Cardiac fibroblast (primary cell): Measurements from ENCODE around the gene NOL4L.
"Not testable (repeated sequence)": the region's sequence is repeated elsewhere in the genome, so short reads cannot be mapped to it uniquely, and the experiment has no call there.

Experiments used
- DNase-seq, 2 donors: peaks; one replicate each; pipeline versions ENCODE4 v3.0.0 to v3.0.0-alpha.2; 2010; ENCODE audit warnings: low read depth in 2 of 2
- H3K4me3 ChIP-seq, 2 donors: replicated peaks in 1 of 2; 1 replicate in 1 of 2; 2 replicates in 1 of 2; pipeline ENCODE4 v1.5.1; 2011; ENCODE audit warnings: low read depth in 2 of 2, low read length in 2 of 2, mild to moderate bottlenecking in 2 of 2, moderate library complexity in 1 of 2
- CTCF ChIP-seq: IDR thresholded peaks from one replicate; pipeline ENCODE4 v1.5.1; 2011; ENCODE audit warnings: low read depth, mild to moderate bottlenecking, low read length, inconsistent platforms

NOL4L gene

GRCh38 chr20:32581839-32582658 is 3.1 kb downstream of the NOL4L start:
- TF ChIP-seq CTCF, result no peak
- no peak for DNase-seq
- no peak overlapping the region for H3K4me3 ChIP-seq

- no peak for DNase-seq
- no peak for TF ChIP-seq CTCF
- no peak overlapping the region for H3K4me3 ChIP-seq
Observed at GRCh38 chr20:32580970-32581838, 3.9 kb downstream of the NOL4L start.

DNA sequence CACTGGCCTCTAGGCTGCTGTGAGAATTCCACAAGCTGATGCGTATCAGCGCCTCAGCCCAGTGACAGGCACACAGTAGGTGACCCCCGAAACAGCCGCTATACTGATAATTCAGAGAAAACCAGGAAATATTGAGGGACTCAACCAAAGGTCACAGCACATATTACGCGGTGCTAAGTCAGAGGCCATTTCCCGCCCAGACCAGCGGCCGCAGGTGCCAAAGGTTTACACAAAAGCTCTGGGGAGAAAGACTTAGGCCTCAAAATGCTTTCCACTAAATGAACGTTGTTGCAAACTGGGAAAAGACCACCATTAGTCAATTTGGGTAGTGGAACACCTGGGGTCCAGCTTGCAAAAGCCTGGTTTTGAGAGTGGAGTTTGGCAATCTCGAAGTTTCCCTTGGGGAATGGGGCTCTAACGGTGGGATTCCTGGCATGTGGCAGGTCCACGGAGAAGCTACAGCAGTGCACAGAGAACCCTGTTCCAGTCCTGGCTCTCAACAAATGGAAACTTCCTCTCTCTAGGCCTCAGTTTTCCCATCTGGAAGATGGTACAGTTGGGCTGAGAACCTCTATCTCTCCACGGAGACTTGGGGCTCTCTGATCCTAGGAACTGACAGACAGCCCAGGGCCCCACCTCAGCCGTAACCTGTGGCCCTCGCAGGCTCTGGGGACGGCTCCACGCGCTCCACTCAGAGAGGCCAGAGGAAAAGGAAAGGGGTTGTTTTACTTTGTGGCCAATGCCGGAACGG is 4.7 kb downstream of the NOL4L start:
- TF ChIP-seq CTCF, result no peak
- H3K4me3 ChIP-seq, result no peak overlapping the region
- DNase-seq, result no peak

DNA sequence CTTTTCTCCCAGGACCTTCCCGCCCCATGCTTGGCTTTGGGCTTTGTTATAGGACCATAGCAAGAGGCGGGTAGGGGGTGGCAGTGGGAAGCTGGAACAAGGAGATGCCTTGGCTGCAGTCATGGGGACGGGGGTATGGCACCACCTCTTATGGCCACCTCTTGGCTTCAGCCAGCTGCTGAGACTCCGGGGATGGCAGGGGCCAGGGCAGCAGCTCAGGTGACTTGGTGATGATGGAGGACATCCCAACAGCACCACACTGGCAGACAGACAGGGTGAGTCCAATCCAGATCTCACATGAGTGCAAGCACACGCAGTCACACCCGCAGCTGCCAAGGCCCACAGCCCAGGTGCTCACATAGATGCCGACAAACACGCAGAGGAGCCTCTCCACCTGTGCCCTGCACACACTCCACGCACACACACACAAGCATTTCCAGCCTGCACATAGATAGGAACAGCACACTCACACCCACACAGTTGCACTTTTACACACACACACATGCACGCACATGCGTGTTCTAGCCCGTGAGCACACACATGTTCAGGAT is 6.2 kb downstream of the NOL4L start:
- no peak for DNase-seq
- no peak for TF ChIP-seq CTCF
- no peak overlapping the region for H3K4me3 ChIP-seq

GRCh38 chr20:32578062-32578461 is 7.1 kb downstream of the NOL4L start:
- not testable (repeated sequence) for DNase-seq, H3K4me3 ChIP-seq

GRCh38 chr20:32577657-32578056 is 7.5 kb downstream of the NOL4L start:
- H3K4me3 ChIP-seq, result no peak overlapping the region
- peak; percentile 60 to 72 for DNase-seq
- TF ChIP-seq CTCF, result no peak

- no peak overlapping the region for H3K4me3 ChIP-seq
- TF ChIP-seq CTCF, result no peak
- no peak for DNase-seq
Observed at GRCh38 chr20:32577023-32577422, 8.1 kb downstream of the NOL4L start.
